Suprapubic skin (tissue), 4 donors: Measurements from ENCODE around the gene SERPINE3. TPM values are rescaled to one million over a fixed set of nuclear protein-coding genes. Genes with fewer than 3 reads are reported as not detected.

ENCODE experiments used
- DNase-seq, 2 donors: peaks; one replicate each; pipeline ENCODE4 v3.0.0-alpha.2; 2019; ENCODE audit warnings: low spot score in 2 of 2
- H3K27ac ChIP-seq: fragments of 200-600 bp; sonication (generic); one replicate; pipeline ENCODE4 v1.5.1; 2019
- H3K27me3 ChIP-seq: fragments of 200-600 bp; sonication (generic); one replicate; pipeline ENCODE4 v1.5.1; 2019
- H3K36me3 ChIP-seq: fragments of 200-600 bp; sonication (generic); one replicate; pipeline ENCODE4 v1.5.1; 2019
- H3K4me1 ChIP-seq: fragments of 200-600 bp; sonication (generic); one replicate; pipeline ENCODE4 v1.5.1; 2019
- H3K4me3 ChIP-seq: fragments of 200-600 bp; sonication (generic); one replicate; pipeline ENCODE4 v1.5.1; 2019; ENCODE audit warnings: mild to moderate bottlenecking
- H3K9me3 ChIP-seq: fragments of 200-600 bp; sonication (generic); one replicate; pipeline ENCODE4 v1.5.1; 2019
- EP300 ChIP-seq: sonication (generic); formaldehyde crosslinking; IDR thresholded peaks from one replicate; pipeline ENCODE4 v1.6.1; 2017; ENCODE audit warnings: antibody characterized with exemption
- POLR2A ChIP-seq, 2 donors: fragments of 450-650 bp; IDR thresholded peaks; one replicate each; pipeline ENCODE4 v1.6.1; 2017; ENCODE audit warnings: antibody characterized with exemption in 2 of 2, mild to moderate bottlenecking in 2 of 2, moderate library complexity in 2 of 2
- POLR2AphosphoS5 ChIP-seq, 3 donors: sonication (generic); formaldehyde crosslinking; IDR thresholded peaks; one replicate each; pipeline ENCODE4 v1.6.1; 2017; ENCODE audit warnings: antibody characterized with exemption in 3 of 3
- WGBS: methylation state at CpG from one replicate; pipeline ENCODE4 v1.1.5; 2018; 5-methylcytosine and 5-hydroxymethylcytosine counted together
- total RNA-seq, 4 donors: library from RNA; depleted of rRNA; stranded (reverse); fragments of >200 nt; gene quantifications; one replicate each; pipeline ENCODE4 v1.1.0, GENCODE V29; 2016
- TF ChIP-seq, protein P1 (sequence below), 2 donors: fragments of 200-600 bp in 1 of 2; fragments of 450-650 bp in 1 of 2; sonication (generic) in 1 of 2; IDR thresholded peaks; one replicate each; pipeline ENCODE4 v1.5.1; 2016 to 2019; ENCODE audit warnings: antibody characterized with exemption in 2 of 2, mild to moderate bottlenecking in 1 of 2, moderate library complexity in 1 of 2

SERPINE3 gene
- total RNA-seq, result not detected

DNA sequence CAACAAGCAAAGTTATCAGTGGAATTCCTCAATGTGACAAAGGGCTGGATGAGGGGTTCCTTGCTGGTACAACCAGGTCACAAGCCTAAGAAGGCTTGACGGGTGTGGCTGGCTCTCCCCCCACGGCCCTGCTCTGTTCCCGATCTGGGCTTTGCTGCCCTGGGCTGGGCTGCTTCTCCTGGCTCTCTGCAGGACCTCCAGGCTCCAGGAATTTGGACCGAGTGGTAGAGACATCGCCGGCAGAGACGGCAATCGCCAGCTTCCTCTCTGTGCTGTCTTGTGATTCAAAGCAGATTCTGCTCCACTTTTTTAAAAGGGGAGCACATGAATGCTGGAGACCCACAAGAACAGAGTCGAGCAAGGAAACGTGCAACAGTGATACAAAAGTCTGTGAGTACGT lies at the start of gene SERPINE3:
Gene SERPINE3 (plus strand): TSS at position 338 of the 400 bp plus-strand sequence. CDS start 1,401 bp downstream, outside the sequence.
- H3K4me1 ChIP-seq, result no peaks in the 10 kb centered on the region
- H3K27ac ChIP-seq, result no peak within 1 kb of the TSS
- DNase-seq, result no peak
- H3K36me3 ChIP-seq, result no peaks in the 10 kb centered on the region
- H3K9me3 ChIP-seq, result no peaks in the 10 kb centered on the region
- no peak within 1 kb of the TSS for H3K4me3 ChIP-seq
- TF ChIP-seq EP300 (no peak), POLR2AphosphoS5 (IDR thresholded peaks at IDR 0.05) (no peak), POLR2A (IDR thresholded peaks at IDR 0.05) (no peak)
- TF ChIP-seq, protein P1, sequence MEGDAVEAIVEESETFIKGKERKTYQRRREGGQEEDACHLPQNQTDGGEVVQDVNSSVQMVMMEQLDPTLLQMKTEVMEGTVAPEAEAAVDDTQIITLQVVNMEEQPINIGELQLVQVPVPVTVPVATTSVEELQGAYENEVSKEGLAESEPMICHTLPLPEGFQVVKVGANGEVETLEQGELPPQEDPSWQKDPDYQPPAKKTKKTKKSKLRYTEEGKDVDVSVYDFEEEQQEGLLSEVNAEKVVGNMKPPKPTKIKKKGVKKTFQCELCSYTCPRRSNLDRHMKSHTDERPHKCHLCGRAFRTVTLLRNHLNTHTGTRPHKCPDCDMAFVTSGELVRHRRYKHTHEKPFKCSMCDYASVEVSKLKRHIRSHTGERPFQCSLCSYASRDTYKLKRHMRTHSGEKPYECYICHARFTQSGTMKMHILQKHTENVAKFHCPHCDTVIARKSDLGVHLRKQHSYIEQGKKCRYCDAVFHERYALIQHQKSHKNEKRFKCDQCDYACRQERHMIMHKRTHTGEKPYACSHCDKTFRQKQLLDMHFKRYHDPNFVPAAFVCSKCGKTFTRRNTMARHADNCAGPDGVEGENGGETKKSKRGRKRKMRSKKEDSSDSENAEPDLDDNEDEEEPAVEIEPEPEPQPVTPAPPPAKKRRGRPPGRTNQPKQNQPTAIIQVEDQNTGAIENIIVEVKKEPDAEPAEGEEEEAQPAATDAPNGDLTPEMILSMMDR (IDR thresholded peaks at IDR 0.05), result no peak
- no peaks in the 10 kb centered on the region for H3K27me3 ChIP-seq
- 86% methylated on average over 11 of the region's 11 CpGs for WGBS

DNA sequence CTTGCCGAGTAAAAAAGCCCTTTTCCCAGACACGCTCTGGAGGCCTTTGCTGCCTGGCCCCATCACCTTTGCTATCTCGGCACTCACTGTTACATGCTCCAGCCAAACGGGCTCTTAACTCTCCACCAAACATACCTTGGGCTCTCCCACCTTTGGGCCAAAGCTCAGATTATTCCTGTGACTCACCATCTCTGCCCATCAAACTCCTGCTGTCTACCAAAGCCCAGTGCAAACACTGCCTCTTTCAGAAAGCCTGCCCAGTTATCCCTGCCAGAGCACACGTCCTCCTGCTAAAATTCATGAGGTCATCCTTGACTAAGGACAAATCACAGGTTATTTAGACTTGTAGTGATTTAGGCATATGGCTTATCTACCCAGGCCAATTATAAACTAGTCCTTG lies 48.1 kb upstream of the SERPINE3 start:
- no peaks in the 10 kb centered on the region for H3K36me3 ChIP-seq
- TF ChIP-seq POLR2AphosphoS5 (IDR thresholded peaks at IDR 0.05), result no peak
- no peak for TF ChIP-seq POLR2A (IDR thresholded peaks at IDR 0.05)
- TF ChIP-seq, protein P1 (IDR thresholded peaks at IDR 0.05), result no peak
- no peak for TF ChIP-seq EP300
- H3K4me3 ChIP-seq, result no peak overlapping the region
- no peak overlapping the region for H3K27ac ChIP-seq
- no peaks in the 10 kb centered on the region for H3K27me3 ChIP-seq
- H3K4me1 ChIP-seq, result no peaks in the 10 kb centered on the region
- DNase-seq, result no peak
- WGBS, result 79% methylated on average over 5 of the region's 5 CpGs
- no peaks in the 10 kb centered on the region for H3K9me3 ChIP-seq

DNA sequence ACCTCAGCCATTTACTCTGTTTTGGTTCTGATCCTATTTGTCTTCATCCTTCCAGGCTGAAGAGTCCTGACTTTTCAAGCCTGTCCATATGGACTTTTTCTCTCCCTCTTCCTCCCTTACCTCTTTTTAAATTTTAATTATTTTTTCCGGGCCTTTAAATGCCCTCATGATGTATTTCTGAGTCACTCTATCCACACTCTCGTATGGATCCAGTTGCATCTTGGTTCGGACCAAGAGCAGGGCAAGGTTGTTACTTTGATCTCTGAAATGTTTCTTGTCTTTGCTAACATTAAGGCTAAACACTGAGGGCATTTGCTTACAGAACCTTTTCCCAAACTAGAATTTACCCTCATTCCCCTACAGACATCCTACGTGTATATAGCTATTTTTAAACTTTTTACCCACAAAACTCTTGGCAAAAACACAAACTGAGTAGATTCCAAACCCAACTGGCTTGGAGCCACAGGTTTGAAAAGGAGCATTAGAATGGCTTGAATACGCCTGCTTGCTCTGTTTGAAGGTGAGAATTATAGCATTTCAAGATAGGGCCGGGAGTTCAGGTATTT lies 47.4 kb upstream of the SERPINE3 start:
- H3K27ac ChIP-seq, result no peak overlapping the region
- 54% methylated on average over 6 of the region's 6 CpGs for WGBS
- TF ChIP-seq EP300 (no peak), POLR2AphosphoS5 (IDR thresholded peaks at IDR 0.05) (no peak), POLR2A (IDR thresholded peaks at IDR 0.05) (no peak)
- TF ChIP-seq, protein P1 (IDR thresholded peaks at IDR 0.05), result no peak
- H3K9me3 ChIP-seq, result no peaks in the 10 kb centered on the region
- no peaks in the 10 kb centered on the region for H3K27me3 ChIP-seq
- H3K4me1 ChIP-seq, result no peaks in the 10 kb centered on the region
- no peak for DNase-seq
- H3K36me3 ChIP-seq, result no peaks in the 10 kb centered on the region
- no peak overlapping the region for H3K4me3 ChIP-seq

DNA sequence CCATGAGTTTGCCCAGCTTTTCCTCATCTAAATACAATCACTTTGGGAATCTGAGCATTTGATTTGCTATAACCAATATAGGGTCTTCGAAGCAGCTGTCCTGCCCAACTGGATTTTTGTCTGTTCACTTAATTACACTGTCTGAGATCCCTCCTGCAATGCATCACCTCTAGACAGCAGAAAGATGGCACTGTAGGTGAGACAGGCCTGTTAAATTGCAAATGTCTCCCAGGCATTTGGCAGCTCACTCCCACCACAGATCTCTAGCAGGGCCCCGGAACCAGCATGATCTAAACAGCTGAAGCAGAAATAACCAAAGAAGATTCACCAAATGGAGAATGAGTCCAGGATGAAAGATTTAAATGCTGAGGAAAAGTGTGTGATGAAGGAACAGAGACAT lies 41.9 kb upstream of the SERPINE3 start:
- no peaks in the 10 kb centered on the region for H3K9me3 ChIP-seq
- DNase-seq, result no peak
- TF ChIP-seq POLR2AphosphoS5 (IDR thresholded peaks at IDR 0.05) (no peak), POLR2A (IDR thresholded peaks at IDR 0.05) (no peak), EP300 (no peak)
- TF ChIP-seq, protein P1 (IDR thresholded peaks at IDR 0.05), result no peak
- H3K27ac ChIP-seq, result no peak overlapping the region
- 43% methylated on average over 2 of the region's 2 CpGs for WGBS
- no peaks in the 10 kb centered on the region for H3K4me1 ChIP-seq
- no peaks in the 10 kb centered on the region for H3K36me3 ChIP-seq
- no peaks in the 10 kb centered on the region for H3K27me3 ChIP-seq
- no peak overlapping the region for H3K4me3 ChIP-seq

DNA sequence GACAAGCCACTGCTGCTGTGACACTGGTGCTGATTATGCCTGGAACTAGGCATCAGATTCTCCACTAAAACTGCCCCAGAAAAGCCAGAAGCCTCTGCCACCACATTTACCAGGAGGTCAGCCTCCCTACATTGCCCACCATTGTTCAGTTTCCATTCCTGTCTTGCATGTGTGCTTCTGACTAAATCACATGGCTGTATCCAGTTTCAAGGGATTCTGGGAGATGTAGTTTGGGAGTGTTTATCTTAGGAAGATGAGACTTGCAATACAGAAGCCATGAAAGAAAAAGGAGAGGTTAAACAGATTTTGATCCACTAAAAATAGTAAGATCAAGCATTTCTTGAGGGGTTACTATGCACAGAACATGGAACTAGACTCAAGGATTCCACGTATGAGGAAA lies 40.7 kb upstream of the SERPINE3 start:
- WGBS, result 76% methylated on average over 1 of the region's 1 CpG
- Histone ChIP-seq H3K9me3 (no peaks in the 10 kb centered on the region), H3K36me3 (no peaks in the 10 kb centered on the region), H3K27me3 (no peaks in the 10 kb centered on the region), H3K27ac (no peak overlapping the region), H3K4me3 (no peak overlapping the region), H3K4me1 (no peaks in the 10 kb centered on the region)
- no peak for TF ChIP-seq POLR2AphosphoS5 (IDR thresholded peaks at IDR 0.05)
- TF ChIP-seq EP300, result no peak
- TF ChIP-seq POLR2A (IDR thresholded peaks at IDR 0.05), result no peak
- TF ChIP-seq, protein P1 (IDR thresholded peaks at IDR 0.05), result no peak
- DNase-seq, result no peak
